NCI-H2171 treated with DMSO at 0.1 percent for 48 hours (cell line): ENCODE results near the gene DNAH5.
"Not testable (repeated sequence)": the region's sequence is repeated elsewhere in the genome, so short reads cannot be mapped to it uniquely, and the experiment has no call there.

ENCODE experiments used
- DNase-seq: peaks from one replicate; lab custom pipeline; 2025; lab: John Stamatoyannopoulos, UW

DNAH5 gene

DNA sequence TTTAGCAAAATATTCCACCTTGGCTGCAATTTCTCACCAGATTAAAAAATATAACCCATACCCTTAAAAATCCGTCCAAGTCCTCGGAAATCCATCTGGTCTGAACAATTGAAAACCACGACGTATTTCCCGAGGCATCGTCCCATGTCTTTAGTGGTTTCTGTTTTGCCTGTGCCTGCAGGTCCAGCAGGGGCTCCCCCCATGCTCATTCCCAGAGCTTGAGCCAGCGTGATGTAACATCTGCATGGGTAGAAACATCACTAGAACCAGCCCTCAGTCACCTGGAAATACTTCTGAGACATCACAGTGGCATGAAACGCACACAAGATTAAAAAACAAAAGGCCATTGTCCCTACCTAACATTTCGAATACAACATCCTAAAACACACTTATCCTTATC is 114.0 kb downstream of the DNAH5 start:
- no peak for DNase-seq

DNA sequence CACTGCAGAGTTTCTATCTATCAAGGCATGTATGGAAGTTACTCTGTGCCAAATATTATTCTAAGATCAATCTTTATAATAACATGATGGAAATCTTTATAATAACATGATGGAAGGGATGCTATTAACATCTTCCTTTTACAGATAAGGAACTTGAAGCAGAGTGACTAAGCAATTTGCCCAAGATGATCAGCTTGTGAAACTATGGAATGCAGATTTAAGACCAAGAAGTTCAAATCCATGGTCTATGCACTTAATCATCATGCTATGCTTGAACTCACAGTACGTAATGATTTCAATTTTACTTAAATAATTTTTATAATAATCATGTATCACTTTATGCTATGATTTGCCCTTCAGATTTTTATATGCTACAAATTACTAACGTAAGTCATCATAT is 123.1 kb downstream of the DNAH5 start:
- no peak for DNase-seq

DNA sequence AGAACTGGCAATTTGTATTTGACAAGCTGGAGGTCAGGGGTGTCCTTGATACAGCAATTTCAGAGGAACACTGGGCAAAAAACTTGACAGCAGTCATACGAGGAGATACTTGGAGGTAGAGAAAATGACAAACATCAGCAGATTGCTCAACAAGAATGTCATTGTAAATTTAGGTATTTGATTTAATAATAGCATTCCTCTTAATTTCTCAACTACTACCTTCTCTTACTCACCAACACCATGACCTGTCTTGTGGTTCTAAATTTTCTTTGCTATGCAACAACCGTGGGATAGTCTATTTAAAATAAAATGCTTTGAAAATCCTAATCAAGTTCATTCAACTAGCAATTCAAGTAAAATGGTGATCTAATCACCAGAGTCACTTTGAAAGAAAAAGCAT is 128.4 kb downstream of the DNAH5 start:
- DNase-seq = no peak

DNA sequence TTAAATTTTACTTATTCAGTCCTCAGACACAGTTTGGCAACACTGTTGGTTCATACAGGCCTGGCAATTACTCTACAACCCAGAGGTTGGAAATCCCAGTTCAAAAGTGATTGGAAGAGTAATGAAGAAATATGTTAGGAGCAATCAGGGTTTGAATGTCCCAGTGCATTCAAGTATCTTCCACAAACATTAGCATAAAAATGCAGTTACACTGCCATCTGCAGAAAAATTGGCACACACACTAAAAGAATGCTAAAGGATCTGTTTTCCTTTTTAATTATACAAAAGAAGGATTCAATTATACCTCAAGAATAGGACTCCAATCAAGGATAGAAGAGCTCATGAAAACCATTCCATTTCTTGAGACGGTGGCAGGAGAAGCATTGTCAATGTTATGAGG is 130.2 kb downstream of the DNAH5 start:
- no peak for DNase-seq

DNA sequence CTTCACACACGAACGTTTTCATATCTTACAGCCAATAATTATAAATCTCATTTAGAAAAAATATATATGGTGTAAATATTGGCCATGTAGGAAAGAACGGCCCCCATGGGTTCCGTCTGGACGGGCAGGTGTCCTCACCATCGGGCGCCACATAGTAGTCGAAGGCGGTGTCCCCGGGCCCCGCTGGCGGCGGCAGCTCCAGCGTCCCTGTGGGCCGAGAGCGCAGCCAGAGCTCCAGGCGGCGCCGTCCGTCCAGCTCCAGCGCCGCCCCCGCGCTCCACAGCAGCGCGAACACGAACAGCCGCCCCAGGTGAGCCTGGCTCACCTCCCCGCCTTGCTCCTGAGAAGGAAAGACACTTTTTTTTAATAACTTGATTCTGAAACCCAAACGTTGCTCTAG is 134.6 kb downstream of the DNAH5 start:
- DNase-seq = no peak

DNA sequence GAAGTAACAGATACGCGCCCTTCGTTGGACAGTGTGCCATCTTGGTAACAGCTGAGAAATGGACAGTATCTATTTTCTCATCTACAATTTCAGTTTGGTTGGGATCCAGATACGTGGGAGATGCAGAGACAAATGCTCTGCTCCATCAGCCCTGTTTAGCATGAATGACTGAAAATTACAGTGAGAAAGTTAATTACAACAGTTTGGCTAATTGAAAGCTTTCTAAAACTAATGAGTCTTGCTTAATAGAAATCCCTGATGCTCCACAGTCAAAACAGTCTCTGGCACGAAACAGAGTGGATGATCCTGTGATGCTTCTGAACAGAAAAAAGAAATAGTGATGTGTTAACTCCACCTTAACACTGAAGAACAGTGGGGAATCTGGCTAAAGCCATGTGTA is 140.2 kb downstream of the DNAH5 start:
- no peak for DNase-seq

DNA sequence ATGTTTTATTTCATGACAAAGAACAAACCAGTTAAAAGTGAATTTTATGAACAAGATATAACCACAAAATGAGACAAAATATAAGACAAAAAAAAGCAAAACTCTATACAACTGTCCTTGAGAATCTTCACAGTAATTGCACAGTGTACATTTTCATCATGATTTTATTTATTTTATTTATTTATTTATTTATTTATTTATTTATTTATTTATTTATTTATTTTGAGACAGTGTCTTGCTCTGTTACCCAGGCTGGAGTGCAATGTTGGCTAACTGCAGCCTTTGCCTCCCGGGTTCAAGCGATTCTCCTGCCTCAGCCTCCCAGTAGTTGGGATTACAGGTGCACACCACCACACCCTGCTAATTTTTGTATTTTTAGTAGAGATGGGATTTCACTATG is 145.9 kb downstream of the DNAH5 start:
- not testable (repeated sequence) for DNase-seq

DNA sequence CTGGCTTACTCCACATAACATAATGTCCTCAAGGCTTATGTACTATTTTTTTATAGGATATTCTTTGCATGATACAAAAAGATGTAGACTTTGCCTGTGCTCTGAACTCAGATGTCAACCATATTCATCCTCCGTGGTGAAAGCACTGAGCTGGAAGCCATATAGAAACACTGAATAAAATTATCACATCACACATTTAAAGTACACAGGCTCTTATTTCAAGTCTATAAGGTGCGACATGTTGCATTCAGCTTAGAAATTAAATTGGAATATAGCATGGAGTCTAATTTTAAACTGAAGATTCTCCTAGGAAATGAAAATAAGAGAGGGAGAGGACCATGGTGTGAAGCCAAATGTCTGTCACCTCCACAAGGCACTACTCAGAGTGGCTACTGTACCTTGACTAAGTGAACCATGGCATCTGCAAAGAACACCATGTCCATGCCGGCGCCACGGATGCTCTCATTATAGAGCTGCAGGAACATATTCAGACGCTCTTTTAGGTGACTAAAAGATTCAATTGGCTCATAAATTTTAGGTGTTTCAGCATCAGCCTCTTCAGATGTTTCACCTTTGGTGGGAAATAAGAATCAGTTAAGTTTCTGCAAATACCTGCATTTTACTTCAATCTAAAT is 158.6 kb downstream of the DNAH5 start:
- DNase-seq = no peak

DNA sequence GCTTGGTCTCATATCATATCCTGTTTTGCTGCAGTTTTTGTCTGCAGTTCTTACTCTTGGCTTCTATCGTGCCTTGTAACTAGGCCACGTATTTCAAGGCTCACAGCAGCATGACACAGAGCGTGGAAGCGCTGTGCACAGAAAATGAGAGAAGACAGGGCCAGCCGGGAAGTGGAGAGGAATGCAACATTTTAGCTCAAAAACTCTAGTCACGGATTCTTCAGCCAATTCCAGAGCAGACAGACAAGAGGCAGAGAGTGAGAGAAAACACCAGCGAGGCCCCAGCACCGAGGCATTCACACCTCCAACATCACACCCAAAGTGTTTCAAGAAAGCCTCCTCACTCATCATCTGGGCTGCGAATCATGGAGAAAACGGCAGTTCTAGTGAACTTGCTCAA is 160.8 kb downstream of the DNAH5 start:
- no peak for DNase-seq

DNA sequence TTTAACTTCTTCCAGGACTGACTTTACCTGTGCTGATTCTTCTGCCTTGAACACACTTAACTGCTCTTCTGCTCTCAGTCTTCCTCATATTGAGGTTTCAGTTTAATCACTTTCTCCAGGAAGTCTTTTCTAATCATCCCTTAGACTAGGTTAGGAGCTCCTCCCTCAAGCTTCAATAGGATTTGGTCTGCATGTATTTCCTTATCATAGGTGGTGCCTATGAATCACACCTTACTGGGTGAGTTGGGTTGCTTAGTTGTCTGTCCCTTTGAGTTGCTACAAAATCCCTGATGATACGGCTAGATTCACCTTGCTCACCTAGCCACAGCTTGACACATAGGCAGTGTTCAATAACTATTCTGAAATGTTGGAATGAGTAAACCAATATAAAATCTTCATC is 164.4 kb downstream of the DNAH5 start:
- no peak for DNase-seq

DNA sequence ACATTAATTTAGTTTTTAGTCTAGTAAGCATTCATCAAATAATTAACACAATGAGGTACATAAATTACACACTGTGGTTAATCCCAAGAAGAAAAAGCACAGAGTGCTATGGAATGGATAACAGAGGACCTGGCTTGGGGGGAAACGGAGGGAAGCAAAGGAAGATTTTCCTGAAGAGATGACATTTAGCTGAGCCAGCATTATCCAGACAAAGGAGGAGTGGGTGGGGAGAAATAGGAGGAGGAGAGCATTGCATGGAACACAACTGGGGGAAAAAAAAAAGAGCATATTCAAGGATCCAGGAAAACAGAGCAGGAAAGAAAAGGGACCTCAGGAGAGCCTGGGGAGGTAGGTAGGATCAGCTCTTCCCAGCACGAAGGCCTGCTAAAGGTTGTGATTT is 170.8 kb downstream of the DNAH5 start:
- DNase-seq = no peak

DNA sequence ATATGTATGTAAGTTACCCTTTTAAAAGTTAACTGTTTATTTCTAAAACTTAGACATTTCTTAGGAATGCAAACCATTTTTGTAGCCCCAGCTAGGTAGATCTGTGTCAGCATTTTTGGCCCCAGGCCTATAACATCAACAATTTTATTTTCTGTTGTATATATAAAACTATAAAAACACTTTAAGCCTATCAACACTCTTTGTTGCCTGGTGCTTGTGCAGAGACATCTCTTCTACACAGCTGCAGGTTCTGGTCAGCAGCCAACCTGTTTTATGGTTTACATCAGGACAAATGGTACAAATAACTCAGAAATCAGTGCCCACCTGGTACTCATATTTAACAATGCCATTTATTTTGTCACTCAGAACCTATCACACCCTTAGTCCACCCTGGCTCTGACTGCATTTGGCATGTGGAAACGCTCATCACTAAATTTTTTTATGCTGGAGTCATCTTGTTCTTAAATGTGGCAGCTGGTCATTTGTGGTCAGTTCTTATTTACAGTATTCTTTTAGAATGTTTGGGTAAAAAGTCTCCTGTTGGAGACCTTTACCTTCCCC is 173.4 kb downstream of the DNAH5 start:
- no peak for DNase-seq

DNA sequence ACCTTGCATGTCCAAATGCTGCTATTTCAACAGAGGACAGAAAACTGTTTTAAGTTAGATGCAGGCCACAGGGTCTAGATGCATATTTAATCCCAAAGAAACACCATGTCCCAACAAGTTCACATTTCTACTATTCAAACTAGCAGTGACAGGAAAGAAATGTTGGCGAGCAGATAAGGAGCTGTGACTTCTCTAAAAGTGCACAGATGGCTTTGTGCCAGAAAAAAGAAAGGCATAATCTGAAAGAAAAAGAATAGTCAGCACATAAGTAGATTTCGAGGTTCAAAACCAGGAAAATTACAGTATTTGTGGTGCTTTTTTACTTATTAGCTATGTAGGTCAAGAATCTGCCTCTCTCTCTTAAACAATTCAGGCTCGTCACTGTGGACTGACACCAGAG is 178.3 kb downstream of the DNAH5 start:
- DNase-seq = no peak

DNA sequence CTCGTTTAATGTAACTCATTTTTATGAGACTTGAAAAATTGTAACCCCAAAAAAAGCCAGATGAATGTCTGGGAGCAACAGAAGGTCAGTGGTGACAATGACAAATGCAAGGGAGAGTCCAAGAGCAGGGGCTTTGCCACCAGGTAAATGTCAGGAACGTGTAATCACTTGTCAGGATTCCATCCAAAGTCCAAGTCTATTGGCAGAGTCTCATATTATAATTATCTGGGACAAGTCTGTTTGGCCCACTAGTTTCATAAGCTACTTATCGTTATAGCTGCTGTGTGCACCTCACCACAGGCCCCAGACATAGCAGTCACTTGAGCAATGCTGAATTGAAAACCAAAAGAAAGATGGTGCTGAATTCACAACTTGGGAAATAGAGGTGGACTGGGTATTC is 180.8 kb downstream of the DNAH5 start:
- no peak for DNase-seq

DNA sequence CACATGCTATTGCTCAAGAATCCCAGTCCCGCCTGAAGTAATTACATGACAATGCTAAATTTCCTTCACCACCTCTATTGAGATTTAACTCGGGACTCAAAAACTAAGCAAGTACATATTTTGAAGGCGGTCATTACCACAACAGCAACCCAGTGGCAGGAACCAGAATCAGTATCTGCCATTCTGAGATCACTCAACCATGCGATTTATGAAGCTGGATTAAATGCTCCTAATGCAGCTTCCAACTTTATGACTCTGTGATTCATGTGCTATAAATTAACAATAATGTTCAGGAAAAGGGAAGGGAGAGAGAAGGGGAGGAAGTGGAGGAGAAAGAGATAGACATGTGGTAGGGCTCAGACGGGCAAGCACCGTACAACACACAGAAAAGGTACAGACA is 194.7 kb downstream of the DNAH5 start:
- DNase-seq = no peak

DNA sequence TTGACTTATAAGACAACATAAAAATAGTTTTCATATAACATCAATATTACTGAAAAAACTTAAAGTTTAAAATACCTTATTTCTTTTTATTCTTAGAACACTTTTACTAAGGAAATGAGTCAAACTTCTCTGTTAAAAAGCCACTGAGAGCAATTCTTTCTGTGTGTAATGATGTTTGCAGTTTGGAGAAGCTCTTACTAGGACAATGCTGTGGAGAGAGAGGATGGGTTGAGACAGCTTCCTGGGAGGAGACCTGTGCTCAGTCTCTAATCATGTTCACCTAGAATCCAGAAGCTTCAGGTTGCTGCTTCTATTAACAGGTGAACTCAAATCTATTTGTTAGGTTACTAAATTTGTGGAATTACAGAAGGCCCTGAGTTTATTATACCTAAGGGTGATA is 198.5 kb downstream of the DNAH5 start:
- no peak for DNase-seq

DNA sequence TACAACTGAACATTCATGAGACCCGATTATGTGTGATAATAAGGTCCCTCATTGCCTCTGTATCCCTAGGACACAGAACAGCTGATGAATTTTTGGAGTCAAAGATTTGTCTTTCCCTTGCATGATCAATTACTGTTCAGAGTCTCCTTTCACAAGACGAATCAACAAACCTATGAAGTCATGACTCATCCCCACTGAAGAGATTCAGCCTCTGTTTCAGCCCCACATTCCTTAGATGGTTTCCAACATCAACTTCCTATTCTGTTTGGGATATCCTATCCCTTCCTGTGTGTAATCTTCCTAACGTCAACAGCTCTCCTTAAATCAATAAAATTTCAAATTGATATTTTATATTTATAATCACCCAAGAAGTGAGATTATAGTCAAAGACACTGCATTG is 199.0 kb downstream of the DNAH5 start:
- DNase-seq = no peak

DNA sequence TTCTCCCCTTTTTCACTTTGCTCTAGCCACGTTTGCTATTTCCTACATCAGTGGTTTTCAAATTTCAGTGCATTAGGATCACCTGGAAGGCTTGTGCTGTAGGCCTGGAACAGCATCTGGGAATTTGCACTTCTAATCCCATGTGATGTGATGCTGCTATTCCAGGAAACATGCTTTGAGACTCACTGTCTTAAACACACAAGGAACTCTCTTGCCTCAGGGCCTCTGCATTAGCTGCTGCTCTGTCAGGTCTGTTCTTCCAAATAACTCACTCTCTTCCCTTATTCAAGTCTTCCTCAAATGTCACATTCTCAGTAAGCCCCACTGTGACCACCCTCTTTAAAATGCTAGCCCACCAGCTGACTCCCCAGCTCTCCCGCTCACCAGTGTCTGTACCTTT is 204.0 kb downstream of the DNAH5 start:
- no peak for DNase-seq

DNA sequence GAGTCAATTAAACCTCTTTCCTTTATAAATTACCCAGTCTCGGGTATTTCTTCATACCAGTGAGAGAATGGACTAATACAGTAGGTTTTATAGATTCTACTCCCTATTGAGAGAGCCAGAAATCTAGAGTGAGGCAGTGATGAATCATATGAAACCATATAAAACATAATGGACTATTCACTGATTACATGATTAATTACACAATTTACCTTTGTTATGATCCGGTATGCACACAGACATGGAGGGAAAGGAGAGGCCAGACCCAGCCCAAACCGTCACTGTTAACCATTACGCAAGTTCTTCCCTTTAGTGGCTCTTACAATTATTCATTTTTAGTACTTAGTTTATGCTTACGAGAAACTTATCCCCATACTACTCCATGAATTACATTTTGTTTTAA is 205.0 kb downstream of the DNAH5 start:
- DNase-seq = no peak

DNA sequence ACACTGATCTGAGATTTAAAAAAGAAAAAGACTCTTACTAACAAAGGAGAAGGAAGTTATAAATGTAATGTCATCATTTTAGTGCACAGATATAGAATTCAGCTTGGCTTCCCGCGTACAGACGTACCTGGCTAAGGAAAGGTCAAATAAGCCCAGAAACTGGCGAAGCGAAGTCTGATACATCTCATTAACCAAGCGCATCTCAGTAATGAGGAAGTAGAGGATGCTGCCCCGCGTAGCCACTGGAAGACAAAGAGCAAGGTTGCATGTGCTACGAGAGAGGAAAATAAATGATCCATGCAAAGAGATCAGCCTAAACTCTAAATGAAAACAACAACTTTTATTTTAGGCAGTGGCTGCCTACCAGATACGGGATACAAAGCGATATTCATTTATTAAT is 208.8 kb downstream of the DNAH5 start:
- DNase-seq = no peak

DNA sequence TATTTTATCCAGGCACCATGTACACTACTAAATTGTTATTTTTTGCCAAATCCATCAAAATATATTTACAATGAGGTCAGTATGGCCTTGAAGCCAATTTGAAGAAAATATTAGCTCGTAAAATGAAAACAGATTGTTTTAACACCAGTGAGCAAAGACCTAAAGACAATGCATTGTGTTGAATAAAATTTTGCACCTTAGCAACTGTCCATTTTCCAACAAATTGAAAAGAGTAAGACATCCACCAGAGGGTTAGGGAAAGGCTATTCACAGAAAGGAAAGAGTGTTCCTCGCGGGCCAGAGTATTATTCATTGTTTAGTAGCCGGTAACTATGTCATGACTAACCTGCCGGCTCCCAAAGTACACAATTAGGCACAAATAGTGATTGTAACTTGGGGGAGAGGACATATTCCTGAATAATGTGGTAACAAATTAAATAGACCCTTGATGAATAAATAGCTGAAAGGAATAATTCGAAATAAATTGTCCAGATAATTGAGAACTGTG is 213.3 kb downstream of the DNAH5 start:
- no peak for DNase-seq

DNA sequence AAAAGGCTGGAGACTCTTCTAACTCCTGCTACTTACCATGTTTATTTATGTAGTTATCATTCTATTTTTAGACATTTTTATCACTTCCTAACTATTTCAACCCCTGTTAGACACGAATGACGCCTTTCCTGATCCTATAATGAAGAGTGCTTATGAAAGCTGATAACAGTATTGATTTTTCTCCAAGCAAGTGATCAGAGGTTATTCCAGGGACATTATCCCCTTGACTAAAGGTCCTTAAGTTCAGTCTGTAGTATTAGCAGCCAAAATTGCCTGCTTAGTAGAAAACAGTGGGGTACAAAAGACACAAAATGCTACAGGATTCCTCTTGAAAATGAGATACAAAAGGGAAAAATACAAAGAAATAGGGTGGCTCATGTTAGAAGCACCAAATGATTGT is 235.6 kb downstream of the DNAH5 start:
- no peak for DNase-seq

DNA sequence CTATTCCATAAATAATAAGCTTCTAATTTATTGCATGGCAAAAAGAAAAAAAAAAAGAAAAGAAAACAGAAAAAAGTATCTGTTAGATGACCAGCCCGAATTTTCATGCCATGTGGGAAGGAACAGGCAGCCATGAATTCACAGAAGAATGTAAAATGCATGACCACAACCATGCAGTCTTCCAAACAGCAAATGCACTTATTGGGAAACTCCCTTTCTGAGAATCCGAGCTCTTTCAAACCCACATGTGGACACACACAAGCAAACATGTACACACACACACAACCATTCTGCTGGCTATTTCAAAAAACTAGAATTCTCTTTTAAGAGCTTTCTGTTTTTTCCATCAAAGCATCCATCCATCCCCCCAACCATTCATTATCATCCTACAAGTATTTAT is 236.1 kb downstream of the DNAH5 start:
- DNase-seq = no peak

DNA sequence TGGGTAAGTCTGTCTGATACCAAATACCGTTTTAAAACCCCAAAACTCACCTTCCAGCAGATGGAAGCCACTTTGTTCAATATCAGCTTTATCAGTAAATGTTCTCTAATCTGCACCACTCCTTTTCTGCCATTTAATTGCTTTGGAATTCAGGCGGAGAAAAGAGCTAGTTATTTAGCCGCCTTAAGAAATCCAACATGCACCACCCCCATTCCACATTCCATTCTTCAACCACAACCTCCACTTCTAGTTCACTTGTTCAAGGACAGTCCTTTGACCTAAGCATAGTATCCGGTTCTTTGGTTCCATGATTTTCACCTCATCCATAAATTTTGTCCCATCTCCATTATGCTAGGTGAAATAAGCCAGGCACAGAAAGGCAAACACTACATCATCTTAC is 240.1 kb downstream of the DNAH5 start:
- no peak for DNase-seq
